Measurements from ENCODE around the gene SERGEF.

DNA sequence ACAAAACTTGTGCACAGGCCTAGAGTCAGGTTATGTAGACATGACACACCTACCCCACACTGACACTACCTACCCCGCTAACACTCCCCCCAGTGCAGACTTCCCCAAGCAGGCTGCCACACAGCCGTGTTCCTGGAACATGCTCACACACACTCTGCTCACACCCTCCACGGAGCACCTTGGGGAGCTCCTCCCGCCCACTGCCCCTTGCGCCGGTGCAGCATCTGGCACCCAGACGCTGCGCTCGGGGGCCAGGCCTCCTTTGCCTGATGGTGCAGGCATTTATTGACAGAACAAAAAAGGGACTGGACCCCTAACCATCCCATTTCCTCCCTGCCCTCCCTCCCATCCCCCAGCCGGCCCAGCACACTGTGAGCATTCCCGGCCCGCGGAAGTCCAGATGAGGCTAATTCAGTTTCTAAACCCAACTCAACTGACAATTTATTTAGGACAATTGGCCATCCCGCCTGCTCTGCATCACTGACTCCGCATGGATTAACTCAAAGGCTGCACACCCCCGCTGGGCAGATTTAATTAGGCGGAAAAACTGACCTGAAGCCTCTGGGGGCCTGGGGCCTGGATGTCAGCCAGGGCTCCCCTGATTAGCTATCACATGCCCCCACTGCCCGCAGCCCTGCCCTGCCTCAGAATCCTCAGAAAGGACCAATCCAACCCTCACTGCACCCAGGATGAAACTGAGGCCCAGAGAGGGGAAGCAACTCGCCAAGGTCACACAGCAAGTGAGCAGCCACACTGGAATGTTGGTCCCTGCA is 248.2 kb downstream of the SERGEF start:
- TF ChIP-seq, protein P1, sequence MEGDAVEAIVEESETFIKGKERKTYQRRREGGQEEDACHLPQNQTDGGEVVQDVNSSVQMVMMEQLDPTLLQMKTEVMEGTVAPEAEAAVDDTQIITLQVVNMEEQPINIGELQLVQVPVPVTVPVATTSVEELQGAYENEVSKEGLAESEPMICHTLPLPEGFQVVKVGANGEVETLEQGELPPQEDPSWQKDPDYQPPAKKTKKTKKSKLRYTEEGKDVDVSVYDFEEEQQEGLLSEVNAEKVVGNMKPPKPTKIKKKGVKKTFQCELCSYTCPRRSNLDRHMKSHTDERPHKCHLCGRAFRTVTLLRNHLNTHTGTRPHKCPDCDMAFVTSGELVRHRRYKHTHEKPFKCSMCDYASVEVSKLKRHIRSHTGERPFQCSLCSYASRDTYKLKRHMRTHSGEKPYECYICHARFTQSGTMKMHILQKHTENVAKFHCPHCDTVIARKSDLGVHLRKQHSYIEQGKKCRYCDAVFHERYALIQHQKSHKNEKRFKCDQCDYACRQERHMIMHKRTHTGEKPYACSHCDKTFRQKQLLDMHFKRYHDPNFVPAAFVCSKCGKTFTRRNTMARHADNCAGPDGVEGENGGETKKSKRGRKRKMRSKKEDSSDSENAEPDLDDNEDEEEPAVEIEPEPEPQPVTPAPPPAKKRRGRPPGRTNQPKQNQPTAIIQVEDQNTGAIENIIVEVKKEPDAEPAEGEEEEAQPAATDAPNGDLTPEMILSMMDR (conservative IDR thresholded peaks at IDR 0.05): no peak
- TF ChIP-seq EZH2 (IDR thresholded peaks at IDR 0.05; ENCODE audit: low read depth): no peak

Data from PC-9 (cell line).